Measurements from ENCODE around the gene TREX2. TPM values are rescaled to one million over a fixed set of nuclear protein-coding genes. Genes with fewer than 3 reads are reported as not detected.
"Not testable (repeated sequence)": the region's sequence is repeated elsewhere in the genome, so short reads cannot be mapped to it uniquely, and the experiment has no call there.

The TREX2 gene
- total RNA-seq, 2 experiments from 2014 or later: 0.74 to 1.1 TPM

DNA sequence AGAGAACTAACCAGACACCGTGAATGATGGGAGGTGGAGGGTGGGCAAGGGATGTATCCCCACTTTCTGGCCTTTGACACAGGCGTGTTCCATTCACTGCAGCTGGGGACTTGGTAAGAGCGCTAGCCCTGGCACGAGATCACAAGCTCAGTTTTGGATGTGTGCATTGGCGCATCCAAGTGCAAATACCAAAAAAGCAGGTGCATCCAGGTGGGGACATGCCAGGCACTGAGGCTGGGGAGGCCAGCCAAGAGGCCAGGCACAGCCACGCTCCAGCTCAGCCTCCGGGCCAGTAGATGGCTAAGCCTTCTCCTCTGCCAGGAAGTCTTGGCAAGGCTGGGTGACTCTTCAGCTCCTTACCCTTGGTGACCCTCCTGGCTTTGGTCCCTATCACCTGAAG is 39.0 kb downstream of the TREX2 start:
- H3K9me3 Mint-ChIP-seq: no peaks in the 10 kb centered on the region
- H3K4me1 Mint-ChIP-seq (ENCODE audit: low read depth): peaks cover 2% of the 10 kb centered on the region
- ChIA-PET CTCF (no interaction called here), POLR2A (no interaction called here)
- no peak for DNase-seq
- intact Hi-C loops (cut with micrococcal nuclease): no loop called here
- H3K4me3 Mint-ChIP-seq: no peak overlapping the region
- H3K27ac Mint-ChIP-seq: no peak overlapping the region
- H3K36me3 Mint-ChIP-seq: no peaks in the 10 kb centered on the region
- no peaks in the 10 kb centered on the region for H3K27me3 Mint-ChIP-seq

DNA sequence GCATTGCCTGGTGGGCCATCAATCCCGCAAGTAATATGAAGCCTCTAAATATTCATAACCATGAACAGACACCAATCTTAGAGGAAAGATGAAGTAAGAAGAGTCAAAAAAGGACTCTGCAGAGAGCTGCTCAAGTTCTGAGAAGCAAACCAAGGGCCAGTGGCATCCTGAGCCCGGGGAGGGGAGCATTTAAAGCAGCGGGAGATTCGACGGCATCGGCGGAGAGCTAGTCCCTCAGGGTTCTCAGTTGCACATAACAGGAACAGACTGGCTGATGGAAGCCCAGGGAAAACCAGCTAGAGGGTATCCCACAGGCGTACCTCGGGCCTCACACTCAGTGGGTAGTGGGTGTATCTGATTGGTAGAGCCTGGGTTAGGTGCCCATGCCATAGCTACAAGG is 39.8 kb downstream of the TREX2 start:
- intact Hi-C loops (cut with micrococcal nuclease): no loop called here
- POLR2A ChIA-PET: no interaction called here
- DNase-seq: no peak
- Mint-ChIP-seq H3K4me3 (no peak overlapping the region), H3K9me3 (no peaks in the 10 kb centered on the region), H3K27me3 (no peaks in the 10 kb centered on the region), H3K27ac (no peak overlapping the region), H3K36me3 (no peaks in the 10 kb centered on the region), H3K4me1 (ENCODE audit: low read depth) (no peaks in the 10 kb centered on the region)
- CTCF ChIA-PET: no interaction called here

DNA sequence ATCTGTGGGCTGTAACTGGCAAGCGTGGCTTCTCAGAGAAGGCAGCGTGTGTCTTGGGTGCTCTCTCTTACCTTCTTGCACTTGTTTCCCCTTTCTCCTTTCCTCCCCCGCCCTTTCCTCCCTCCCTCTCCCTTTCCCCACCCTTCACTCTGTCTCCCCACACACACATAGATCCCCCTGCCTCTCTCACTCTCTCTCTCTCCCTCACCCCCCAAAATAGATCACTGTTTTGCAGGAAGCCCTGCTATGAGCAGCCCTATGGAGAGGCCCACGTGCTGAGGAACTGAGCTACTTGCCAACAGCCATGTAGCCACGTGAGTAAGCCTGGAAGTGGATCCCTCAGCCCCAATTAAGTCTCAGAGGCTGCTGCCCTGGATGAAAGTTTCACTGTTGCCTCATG is 40.4 kb downstream of the TREX2 start:
- Mint-ChIP-seq H3K4me1 (ENCODE audit: low read depth) (no peaks in the 10 kb centered on the region), H3K4me3 (no peak overlapping the region), H3K9me3 (no peaks in the 10 kb centered on the region), H3K36me3 (no peaks in the 10 kb centered on the region), H3K27ac (no peak overlapping the region), H3K27me3 (no peaks in the 10 kb centered on the region)
- DNase-seq: no peak
- ChIA-PET POLR2A (no interaction called here), CTCF (no interaction called here)
- intact Hi-C loops (cut with micrococcal nuclease): no loop called here

DNA sequence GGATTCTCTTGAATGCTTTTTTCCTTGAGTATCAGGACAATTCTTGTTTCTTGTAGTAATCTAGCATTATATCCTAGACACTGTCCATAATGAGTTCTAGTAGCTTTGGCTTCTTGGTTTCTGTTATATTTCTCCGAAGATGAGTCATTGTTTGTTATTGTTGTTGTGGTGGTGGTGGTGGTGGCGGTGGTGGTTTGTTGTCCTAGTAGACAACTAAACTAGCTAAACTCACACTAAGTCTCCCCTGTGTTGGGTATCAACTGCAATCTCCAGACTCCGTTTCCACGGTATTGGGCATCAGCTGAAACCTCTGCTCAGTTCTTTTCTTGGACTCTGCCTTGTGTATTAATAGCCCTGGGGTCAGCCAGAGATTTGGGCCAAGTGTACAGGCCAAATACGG is 41.5 kb downstream of the TREX2 start:
- POLR2A ChIA-PET; DNase-seq; CTCF ChIA-PET; H3K4me1 Mint-ChIP-seq (ENCODE audit: low read depth); H3K36me3 Mint-ChIP-seq; H3K27ac Mint-ChIP-seq; H3K4me3 Mint-ChIP-seq; H3K27me3 Mint-ChIP-seq; H3K9me3 Mint-ChIP-seq: not testable (repeated sequence)
- intact Hi-C loops (cut with micrococcal nuclease): loop anchor here (5.0 kb wide), 1 partner anchor 103 kb away; no protein-coding TSS in a partner anchor

DNA sequence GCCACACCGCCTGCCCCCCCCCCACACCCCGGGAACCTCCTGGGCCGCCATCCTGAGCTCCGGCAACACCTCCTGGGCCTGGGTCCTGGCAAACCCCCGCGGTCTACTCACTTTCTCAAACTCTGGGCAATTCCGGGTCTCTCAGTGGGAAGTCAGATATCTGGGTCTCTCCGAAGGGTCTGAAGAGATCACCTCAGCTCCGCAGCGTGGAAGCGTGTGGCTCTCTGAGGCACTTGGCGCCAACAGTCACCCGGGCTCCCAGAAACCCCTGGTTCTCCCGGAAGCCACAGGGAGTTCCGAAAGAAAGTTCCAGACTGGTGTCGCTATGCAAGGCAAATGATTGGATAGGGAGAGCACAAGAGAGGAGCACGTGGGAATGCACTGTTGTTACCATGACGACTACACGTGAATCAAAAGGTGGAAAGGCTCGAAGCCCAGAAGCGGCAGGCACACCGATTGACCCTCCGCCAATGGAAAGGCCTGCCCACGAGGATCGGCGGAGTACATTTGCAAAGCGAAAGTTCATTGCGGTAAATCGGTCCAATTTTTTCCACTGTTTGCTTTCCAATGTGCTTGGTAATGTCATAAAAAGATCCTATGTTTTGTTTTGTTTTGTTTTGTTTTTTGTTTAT is 44.6 kb downstream of the TREX2 start, which contains the start of gene PNMA6E:
Gene PNMA6E (minus strand): TSS at position 218 of the 632 bp plus-strand sequence. CDS start 2,501 bp downstream, outside the sequence.
- POLR2A ChIA-PET: no interaction called here
- no peak within 1 kb of the TSS for H3K27ac Mint-ChIP-seq

DNA sequence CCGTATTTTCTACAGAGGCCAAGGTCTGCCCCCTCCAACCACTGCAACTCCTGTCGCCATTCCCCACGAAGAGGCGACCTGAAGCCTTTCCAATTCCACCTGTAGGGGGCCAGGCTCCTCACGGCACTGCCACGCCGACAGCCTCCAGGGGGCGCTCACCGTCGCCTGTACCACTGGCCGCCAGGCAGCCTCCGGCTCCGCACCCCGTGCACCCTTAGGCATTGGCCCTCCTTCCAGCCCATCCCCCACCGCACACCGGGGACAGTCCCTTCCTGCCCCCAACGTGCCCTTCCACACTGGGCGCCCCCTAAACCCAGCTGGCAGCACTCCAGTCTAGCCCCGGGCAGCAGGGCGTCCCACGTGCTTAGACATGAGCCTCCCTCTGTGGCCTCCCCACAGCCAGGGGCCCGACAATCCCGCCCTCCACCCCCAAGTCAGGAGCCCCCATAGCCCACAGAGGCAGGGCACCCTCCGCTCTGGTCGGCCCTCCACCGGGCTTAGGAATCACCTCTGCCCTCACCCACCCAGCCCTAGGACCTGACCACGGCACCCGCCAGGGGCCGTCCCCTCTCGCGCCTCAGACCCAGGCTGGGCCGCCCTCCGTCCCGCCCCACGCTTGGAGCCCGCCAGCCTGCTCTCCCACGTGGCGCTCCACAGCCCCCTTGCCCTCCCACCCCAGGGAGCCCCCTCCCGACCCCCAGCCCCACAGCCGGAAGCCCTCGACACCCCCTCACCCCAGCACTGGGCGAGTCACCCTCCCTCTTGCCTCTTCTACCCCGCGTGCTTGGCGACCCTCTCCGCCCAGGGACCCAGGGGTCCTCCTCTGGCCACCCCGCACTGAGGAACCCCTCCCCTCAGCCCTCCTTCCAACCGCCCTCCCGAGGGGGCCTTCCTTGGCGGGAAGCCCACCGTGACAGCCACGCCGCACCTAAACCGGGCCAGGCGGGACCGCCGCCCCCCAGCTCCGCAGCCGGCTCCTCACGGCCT is 45.4 kb downstream of the TREX2 start:
- POLR2A ChIA-PET: no interaction called here
- intact Hi-C loops (cut with micrococcal nuclease): loop anchor here (5.0 kb wide), 1 partner anchor 107 kb away; no protein-coding TSS in a partner anchor
- no peaks in the 10 kb centered on the region for H3K36me3 Mint-ChIP-seq
- CTCF ChIA-PET: no interaction called here
- H3K9me3 Mint-ChIP-seq: no peaks in the 10 kb centered on the region
- no peaks in the 10 kb centered on the region for H3K27me3 Mint-ChIP-seq
- H3K27ac Mint-ChIP-seq: no peak overlapping the region
- peaks cover 3% of the 10 kb centered on the region for H3K4me1 Mint-ChIP-seq (ENCODE audit: low read depth)
- DNase-seq: peak; percentile 70
- H3K4me3 Mint-ChIP-seq: no peak overlapping the region

More for the DNA sequence above, 44.6 kb downstream of the TREX2 start, which contains the start of gene PNMA6E:
- no peaks in the 10 kb centered on the region for H3K4me1 Mint-ChIP-seq (ENCODE audit: low read depth)
- intact Hi-C loops (cut with micrococcal nuclease): loop anchor here (5.0 kb wide), 1 partner anchor 106 kb away; no protein-coding TSS in a partner anchor
- no peak for DNase-seq
- no peaks in the 10 kb centered on the region for H3K36me3 Mint-ChIP-seq
- H3K4me3 Mint-ChIP-seq: no peak within 1 kb of the TSS
- CTCF ChIA-PET: no interaction called here
- H3K9me3 Mint-ChIP-seq: no peaks in the 10 kb centered on the region
- no peaks in the 10 kb centered on the region for H3K27me3 Mint-ChIP-seq

DNA sequence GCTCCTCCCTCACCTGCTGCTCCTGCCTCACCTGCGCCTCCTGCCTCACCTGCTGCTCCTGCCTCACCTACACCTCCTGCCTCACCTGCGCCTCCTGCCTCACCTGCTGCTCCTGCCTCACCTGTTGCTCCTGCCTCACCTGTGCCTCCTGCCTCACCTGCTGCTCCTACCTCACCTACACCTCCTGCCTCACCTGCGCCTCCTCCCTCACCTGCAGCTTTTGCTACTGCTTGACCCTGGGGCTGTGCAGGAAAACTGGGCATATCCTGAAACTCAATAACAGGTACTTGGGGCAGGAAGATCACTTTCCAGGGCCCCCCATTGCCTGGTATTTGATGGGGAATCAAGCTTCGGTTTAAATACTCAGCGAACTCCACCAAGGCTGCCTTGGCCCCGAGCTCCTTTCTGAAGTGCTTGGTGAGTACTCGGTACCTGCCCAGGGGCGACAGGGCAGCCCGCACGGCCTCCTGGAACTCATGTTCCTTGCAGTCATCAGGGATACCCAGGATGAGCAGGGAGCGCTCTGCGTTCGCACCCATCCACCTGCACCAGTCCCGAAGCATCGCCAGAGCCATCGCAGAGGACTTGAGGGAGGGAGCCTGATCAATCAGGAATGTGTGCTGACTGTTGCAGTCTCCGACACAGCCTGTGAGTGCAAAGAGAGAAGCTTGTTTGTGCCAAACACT is 47.4 kb downstream of the TREX2 start:
- Mint-ChIP-seq H3K4me3 (no peak overlapping the region), H3K36me3 (no peaks in the 10 kb centered on the region)
- CTCF ChIA-PET: interaction anchor here (0.7 to 1.2 kb wide), 3 partner anchors 13 to 580 kb away, joined by 3 to 4 read pairs (median 3); no protein-coding TSS in a partner anchor

DNA sequence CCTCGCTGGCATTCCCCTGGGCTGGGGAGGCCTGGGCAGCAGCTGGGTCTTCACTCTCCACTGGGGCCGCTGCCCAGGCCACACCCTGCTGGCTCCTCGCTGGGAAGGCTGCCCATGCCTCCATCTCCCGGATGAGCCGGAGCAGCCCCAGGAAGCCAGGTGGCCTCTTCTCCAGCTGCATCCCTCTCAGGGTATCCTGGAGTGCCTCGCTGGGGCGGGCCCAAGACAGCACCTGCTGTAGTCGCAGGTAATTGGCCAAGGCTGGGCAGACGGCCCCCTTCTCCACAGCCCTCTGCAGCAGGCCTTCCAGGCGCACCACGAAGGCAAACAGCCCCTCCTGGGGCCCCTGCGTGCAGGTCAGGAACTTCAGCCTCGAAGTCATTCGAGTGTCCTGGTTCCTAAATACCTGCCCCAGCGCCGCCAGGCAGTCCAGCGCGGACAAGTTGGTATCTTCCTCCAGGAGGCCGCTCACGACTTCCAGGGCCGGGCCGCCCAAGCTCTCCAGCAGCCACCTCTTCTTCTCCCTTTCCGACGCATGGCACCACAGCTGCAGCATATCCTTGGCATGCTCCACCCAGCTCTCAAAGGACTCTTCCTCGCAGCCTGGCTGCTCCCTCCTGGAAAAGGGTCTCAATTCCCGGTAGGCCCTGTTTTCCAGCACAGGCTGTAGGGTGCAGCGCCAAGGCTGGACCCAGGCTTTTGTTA is 48.4 kb downstream of the TREX2 start:
- no peak overlapping the region for H3K27ac Mint-ChIP-seq
- H3K9me3 Mint-ChIP-seq: no peaks in the 10 kb centered on the region
- H3K4me1 Mint-ChIP-seq (ENCODE audit: low read depth): peaks cover 5% of the 10 kb centered on the region
- POLR2A ChIA-PET: no interaction called here
- no peak overlapping the region for H3K4me3 Mint-ChIP-seq
- CTCF ChIA-PET: no interaction called here
- no peaks in the 10 kb centered on the region for H3K36me3 Mint-ChIP-seq
- intact Hi-C loops (cut with micrococcal nuclease): no loop called here
- no peaks in the 10 kb centered on the region for H3K27me3 Mint-ChIP-seq
- no peak for DNase-seq

More for the DNA sequence above, 47.4 kb downstream of the TREX2 start:
- Mint-ChIP-seq H3K4me1 (ENCODE audit: low read depth) (peaks cover 5% of the 10 kb centered on the region), H3K27me3 (no peaks in the 10 kb centered on the region), H3K27ac (no peak overlapping the region), H3K9me3 (no peaks in the 10 kb centered on the region)
- POLR2A ChIA-PET: no interaction called here
- intact Hi-C loops (cut with micrococcal nuclease): no loop called here
- DNase-seq: no peak

DNA sequence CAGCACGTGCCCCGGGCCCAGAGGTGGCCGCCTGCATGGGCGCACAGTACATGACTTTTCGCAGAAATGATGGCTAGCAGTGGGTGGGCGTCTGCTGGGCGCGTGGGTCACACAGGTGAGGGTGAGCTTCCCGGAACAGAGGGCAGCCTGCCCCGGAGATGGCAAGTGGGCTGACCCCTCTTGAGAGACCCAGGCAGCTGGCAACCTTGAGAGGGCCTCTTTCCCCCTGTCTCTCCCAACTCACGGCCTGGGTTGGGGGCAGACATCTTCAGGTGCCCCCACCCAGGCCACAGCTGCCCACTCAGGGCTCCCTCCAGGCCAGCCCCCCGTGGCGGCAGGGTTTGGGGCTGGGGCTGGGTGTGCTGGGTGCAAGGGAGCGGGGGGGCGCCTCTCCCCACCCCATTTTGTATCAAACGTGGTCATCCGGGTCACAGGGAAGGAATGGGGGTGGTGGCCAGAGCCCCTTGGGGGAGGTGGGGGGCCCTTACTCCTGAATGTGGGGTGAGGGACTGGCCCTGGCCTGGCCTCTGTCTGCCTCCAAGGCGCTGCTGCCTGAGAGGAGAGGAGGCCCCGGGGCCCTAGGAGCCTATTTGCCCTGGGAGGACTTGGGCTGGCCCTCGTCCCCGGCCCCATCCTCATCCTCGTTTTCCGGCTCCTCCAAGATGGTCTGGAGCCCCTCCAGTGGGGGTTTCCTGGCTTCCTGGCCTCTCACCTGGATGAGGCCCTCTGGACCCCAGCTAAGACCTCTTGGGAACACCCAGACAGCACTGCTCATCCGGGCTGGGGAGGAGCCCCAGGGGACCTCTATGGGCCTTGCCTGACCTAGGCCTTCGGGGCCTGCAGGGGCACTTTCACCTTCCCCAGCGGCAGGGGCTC is 49.3 kb downstream of the TREX2 start:
- Mint-ChIP-seq H3K4me3 (no peak overlapping the region), H3K27ac (no peak overlapping the region), H3K36me3 (no peaks in the 10 kb centered on the region), H3K9me3 (no peaks in the 10 kb centered on the region), H3K4me1 (ENCODE audit: low read depth) (peaks cover 5% of the 10 kb centered on the region), H3K27me3 (no peaks in the 10 kb centered on the region)
- DNase-seq: no peak
- intact Hi-C loops (cut with micrococcal nuclease): no loop called here
- POLR2A ChIA-PET: no interaction called here
- CTCF ChIA-PET: no interaction called here

DNA sequence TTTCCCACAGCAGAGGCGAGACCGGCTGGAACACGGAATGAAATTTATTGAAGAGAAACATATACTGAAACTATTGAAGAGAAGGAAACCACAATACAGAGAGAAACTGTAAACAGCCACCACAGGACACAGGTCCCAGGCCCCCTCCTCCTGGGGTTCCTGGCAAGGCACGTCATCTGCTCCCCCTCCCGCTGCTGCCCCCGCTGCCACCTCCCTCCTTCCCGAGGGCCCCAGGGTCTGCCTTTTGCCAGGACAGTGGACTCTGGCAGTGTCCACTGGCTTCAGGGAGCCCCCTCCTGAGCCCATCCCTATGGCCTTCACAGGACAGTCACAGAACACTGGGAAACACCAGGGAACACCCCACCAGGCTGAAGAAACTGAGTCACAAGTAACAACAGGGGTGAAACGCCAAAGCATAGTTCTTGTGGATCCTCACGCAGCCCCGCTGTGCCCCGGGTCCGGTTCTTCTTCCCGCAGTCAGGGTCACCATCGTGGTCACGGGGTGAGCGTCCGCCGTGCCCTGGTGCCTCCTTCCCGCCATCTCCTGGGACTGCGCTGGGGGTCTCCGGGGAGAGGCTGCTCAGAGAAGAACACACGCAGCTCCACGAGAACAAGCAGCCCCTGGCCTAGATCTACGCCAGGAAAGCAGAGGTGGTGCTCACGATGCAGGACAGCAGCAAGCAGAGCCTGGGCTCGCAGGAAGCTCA is 50.1 kb downstream of the TREX2 start:
- DNase-seq: no peak

DNA sequence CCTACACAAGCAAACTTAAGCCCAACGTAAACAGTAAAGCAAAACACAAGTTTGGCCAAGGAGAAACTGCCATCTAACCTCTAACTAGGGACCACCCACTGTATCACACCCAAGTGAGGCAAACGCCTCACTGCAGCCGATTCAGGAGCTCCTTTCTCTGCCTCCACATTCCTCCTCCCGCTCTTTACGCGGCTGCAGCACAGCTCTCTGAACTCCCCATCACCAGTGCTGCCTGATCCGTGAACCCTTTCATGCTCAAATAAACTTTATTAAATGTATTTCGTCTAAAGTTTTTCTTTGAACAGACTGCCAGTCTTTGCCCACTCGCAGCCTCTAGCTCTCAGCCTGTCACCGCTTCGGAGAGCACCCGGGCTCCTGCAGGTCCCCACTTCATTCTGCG is 51.2 kb downstream of the TREX2 start:
- H3K27ac Mint-ChIP-seq: no peak overlapping the region
- peaks cover 5% of the 10 kb centered on the region for H3K4me1 Mint-ChIP-seq (ENCODE audit: low read depth)
- H3K4me3 Mint-ChIP-seq: no peak overlapping the region
- intact Hi-C loops (cut with micrococcal nuclease): no loop called here
- DNase-seq: no peak
- no peaks in the 10 kb centered on the region for H3K27me3 Mint-ChIP-seq
- H3K36me3 Mint-ChIP-seq: no peaks in the 10 kb centered on the region
- no peaks in the 10 kb centered on the region for H3K9me3 Mint-ChIP-seq
- ChIA-PET POLR2A (no interaction called here), CTCF (no interaction called here)

More for the DNA sequence above, 50.1 kb downstream of the TREX2 start:
- intact Hi-C loops (cut with micrococcal nuclease): no loop called here
- Mint-ChIP-seq H3K36me3 (no peaks in the 10 kb centered on the region), H3K27me3 (no peaks in the 10 kb centered on the region), H3K27ac (no peak overlapping the region), H3K9me3 (no peaks in the 10 kb centered on the region), H3K4me1 (ENCODE audit: low read depth) (peaks cover 5% of the 10 kb centered on the region), H3K4me3 (no peak overlapping the region)
- POLR2A ChIA-PET: no interaction called here
- CTCF ChIA-PET: no interaction called here
